Measurements from ENCODE around the gene PLOD1.

The PLOD1 gene

GRCh38 chr1:11997081-11997850, 62.7 kb downstream of the PLOD1 start:
- ChIA-PET POLR2A (interaction anchor here (0.6 to 1.2 kb wide), 3 partner anchors 19 to 90 kb away, joined by 3 to 7 read pairs (median 4); partner anchors contain the start of gene MIIP), CTCF (no interaction called here)

DNA sequence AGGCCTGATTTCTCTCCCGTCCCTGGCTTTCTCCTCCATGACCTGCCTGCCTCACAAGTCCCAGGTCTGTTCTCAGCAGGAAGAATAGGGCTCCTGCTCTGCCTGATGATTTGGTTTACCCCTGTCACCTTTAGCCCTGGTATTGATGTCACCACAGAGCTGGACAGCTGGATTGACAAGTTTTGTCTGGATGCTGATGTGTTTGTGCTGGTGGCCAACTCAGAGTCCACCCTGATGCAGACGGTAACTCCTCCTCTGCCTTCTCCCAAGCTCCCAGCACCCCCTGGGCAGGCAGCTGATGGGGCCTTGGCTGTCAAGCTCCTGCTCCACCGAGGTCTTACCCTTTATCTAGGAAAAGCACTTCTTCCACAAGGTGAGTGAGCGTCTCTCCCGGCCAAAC, 64.1 kb downstream of the PLOD1 start:
- CTCF ChIA-PET: interaction anchor here (4.7 kb wide), 1 partner anchor 13 kb away, joined by 25 read pairs; no protein-coding TSS in a partner anchor
- DNase-seq (ENCODE audit: low read depth, low spot score): no peak
- POLR2A ChIA-PET: no interaction called here
- no peak overlapping the region for H3K4me3 ChIP-seq (ENCODE audit: low read depth, low read length)
- TF ChIP-seq CTCF (IDR thresholded peaks at IDR 0.05; ENCODE audit: insufficient read depth, low read length, missing control alignments): no peak

More at GRCh38 chr1:11997081-11997850, 62.7 kb downstream of the PLOD1 start:
- TF ChIP-seq CTCF (IDR thresholded peaks at IDR 0.05; ENCODE audit: insufficient read depth, low read length, missing control alignments): no peak
- no peak for DNase-seq (ENCODE audit: low read depth, low spot score)
- no peak overlapping the region for H3K4me3 ChIP-seq (ENCODE audit: low read depth, low read length)

DNA sequence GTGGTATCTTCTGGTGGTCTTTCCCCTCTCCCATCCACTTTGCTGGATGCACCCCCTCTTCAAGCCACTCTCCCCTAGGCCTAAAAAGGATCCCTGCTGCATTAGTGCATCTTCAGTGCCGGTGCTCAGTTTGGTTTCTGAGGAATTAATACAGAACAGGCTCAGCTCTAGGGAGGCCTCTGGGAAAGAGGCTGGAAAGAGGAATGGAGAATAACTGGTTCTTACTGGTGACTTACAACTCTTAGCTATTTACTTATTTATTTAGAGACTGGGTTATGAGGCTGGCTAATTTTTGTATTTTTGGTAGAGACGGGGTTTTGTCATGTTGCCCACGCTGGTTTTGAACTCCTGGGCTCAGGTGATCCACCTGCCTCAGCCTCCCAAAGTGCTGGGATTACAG, 64.7 kb downstream of the PLOD1 start:
- H3K4me3 ChIP-seq (ENCODE audit: low read depth, low read length): no peak overlapping the region
- no peak for DNase-seq (ENCODE audit: low read depth, low spot score)
- ChIA-PET CTCF (interaction anchor here (4.7 kb wide), 1 partner anchor 14 kb away, joined by 25 read pairs; no protein-coding TSS in a partner anchor), POLR2A (no interaction called here)
- TF ChIP-seq CTCF (IDR thresholded peaks at IDR 0.05; ENCODE audit: insufficient read depth, low read length, missing control alignments): no peak

GRCh38 chr1:12001249-12001917, 66.9 kb downstream of the PLOD1 start:
- H3K4me3 ChIP-seq (ENCODE audit: low read depth, low read length): no peak overlapping the region
- POLR2A ChIA-PET: interaction anchor here (1.1 kb wide), 1 partner anchor 93 kb away, joined by 3 read pairs; no protein-coding TSS in a partner anchor
- TF ChIP-seq CTCF (IDR thresholded peaks at IDR 0.05; ENCODE audit: insufficient read depth, low read length, missing control alignments): peak; percentile 25
- DNase-seq (ENCODE audit: low read depth, low spot score): no peak
- CTCF ChIA-PET: interaction anchor here (0.7 to 4.7 kb wide), 8 partner anchors 9 to 78 kb away, joined by 3 to 25 read pairs (median 4); no protein-coding TSS in a partner anchor

DNA sequence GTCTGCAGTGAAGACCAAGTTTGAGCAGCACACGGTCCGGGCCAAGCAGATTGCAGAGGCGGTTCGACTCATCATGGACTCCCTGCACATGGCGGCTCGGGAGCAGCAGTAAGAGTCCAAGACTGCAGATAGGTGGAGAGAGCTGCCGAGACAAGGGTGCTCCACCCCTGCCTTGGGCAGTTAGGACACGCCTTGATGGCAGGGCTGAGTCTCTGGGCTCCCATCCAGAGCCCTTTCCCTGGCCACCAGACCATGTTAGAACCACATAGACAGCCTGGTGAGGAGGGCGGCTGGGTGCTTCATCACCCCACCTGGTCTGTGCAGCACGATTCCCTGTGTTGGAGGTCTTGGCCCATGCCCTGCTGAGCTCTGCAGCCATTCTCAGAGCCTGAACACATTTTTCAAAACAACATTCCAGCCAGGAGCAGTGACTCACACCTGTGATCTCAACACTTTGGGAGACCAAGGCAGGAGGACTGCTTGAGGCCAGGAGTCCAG, 67.5 kb downstream of the PLOD1 start:
- DNase-seq (ENCODE audit: low read depth, low spot score): no peak
- POLR2A ChIA-PET: no interaction called here
- CTCF ChIA-PET: interaction anchor here (0.8 to 4.7 kb wide), 7 partner anchors 8 to 78 kb away, joined by 3 to 25 read pairs (median 4); no protein-coding TSS in a partner anchor
- no peak overlapping the region for H3K4me3 ChIP-seq (ENCODE audit: low read depth, low read length)
- TF ChIP-seq CTCF (IDR thresholded peaks at IDR 0.05; ENCODE audit: insufficient read depth, low read length, missing control alignments): no peak

GRCh38 chr1:12003762-12004161, 69.2 kb downstream of the PLOD1 start:
- no peak for DNase-seq (ENCODE audit: low read depth, low spot score)
- POLR2A ChIA-PET: interaction anchor here (0.7 kb wide), 1 partner anchor 43 kb away, joined by 4 read pairs; no protein-coding TSS in a partner anchor
- TF ChIP-seq CTCF (IDR thresholded peaks at IDR 0.05; ENCODE audit: insufficient read depth, low read length, missing control alignments): no peak
- CTCF ChIA-PET: interaction anchor here (1.3 to 2.3 kb wide), 3 partner anchors 12 to 76 kb away, joined by 3 to 8 read pairs (median 4); partner anchors contain the start of gene MIIP
- H3K4me3 ChIP-seq (ENCODE audit: low read depth, low read length): no peak overlapping the region
